NCI-H2196 (cell line): ENCODE results near the gene IKBKG.
A peak's percentile ranks its signal among the peaks of the same experiment; 100 is the strongest.
"Not testable (repeated sequence)": the region's sequence is repeated elsewhere in the genome, so short reads cannot be mapped to it uniquely, and the experiment has no call there.

Experiments used
- DNase-seq: peaks from one replicate; lab custom pipeline; 2025; ENCODE audit not compliant: unreplicated experiment; lab: John Stamatoyannopoulos, UW

The IKBKG gene

DNA sequence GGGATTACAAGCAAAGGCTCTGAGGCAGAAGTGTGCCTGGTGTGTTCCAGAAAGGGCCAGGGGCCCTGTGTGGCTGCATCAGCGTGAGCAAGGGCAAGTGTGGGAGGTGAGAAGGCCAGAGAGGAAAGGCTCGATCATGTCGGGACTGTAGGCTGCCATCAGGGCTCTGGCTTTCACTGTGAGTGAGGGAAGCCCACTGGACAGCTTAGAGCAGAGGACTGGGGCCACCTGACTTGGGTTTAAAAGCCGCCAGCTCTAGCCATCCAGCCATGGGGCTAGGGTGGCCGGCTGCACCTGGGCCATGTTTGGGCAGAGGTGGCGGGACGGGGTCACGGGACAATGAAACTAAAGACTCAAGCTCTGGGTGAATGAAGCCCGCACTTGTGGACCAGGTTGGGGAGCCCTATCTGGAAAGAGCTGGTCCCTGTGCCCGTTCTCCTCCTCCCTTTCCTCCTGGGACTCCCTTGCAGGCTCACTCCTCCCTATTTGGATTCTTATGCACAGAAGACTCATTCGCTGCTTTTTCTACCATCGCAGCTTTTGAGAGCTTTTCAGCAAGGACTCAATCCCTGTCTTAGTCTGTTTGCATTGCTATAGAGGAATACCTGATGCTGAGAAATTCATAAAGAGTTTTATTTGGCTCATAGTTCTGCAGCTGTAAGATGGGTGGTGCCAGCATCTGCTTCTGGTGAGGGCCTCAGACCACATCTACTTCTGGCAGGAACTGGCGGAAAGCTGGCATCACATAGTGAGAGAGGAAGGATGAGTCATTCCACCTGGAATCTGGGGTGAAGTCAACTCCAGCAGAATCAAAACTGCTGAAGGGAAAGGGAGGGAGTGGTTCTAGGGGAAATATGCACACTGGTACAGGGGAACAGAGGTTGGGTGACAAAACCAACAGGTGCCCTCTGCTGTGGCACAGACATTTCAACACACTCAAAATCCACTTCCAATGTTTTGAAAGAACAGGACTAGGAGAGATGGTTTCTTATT is 56.3 kb downstream of the IKBKG start:
- DNase-seq = no peak

DNA sequence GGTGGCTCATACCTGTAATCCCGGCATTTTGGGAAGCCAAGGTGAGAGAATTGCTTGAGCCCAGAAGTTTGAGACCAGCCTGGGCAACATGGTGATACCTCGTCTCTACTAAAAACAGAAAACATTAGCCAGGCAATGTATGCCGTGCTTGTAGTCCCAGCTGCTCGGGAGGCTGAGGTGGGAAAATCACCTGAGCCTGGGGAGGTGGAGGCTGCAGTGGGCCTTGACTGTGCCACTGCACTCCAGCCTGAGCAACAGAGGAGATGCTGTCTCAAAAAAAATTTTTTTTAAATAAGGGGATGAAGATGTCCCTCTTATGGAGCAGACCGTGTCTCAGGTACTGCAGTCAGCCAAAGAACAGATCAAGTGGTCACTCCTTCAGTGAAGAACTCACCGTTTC is 58.1 kb downstream of the IKBKG start:
- no peak for DNase-seq

DNA sequence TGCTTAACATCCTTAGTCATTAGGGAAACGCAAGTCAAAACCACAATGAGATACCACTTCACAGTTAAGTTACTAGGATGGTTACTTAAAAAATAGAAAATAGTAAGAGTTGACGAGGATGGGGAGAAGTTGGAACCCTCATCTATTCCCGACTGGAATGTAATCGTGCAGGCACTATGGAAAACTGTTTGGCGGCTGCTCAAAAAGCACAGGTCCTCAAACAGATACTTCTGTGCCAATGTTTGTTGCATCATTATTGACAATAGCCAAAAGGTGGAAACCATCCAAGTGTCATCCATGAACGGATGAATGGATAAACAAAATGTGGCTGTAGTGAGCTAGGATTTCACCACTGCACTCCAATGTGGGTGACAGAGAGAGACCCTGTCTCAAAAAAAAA is 60.0 kb downstream of the IKBKG start:
- DNase-seq = peak; percentile 40

DNA sequence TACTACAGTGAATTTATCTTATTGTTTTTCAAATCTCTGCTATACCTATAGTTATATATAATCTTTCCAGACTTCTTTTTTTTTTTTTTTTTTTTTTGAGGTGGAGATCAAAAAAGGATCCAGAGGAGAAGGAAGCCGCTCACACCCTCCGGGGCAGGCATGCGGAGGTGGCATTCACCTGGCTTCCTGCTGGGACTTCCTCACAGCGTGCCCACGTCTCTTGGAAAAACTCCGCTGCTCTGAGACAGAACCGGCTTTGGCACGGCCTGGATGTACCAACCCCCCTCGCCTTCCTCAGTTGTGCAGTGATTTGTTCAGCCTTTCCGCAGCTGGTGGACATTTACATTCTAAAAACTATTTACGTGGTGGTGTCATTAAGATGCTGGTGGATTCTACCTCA is 60.6 kb downstream of the IKBKG start:
- DNase-seq = not testable (repeated sequence)

DNA sequence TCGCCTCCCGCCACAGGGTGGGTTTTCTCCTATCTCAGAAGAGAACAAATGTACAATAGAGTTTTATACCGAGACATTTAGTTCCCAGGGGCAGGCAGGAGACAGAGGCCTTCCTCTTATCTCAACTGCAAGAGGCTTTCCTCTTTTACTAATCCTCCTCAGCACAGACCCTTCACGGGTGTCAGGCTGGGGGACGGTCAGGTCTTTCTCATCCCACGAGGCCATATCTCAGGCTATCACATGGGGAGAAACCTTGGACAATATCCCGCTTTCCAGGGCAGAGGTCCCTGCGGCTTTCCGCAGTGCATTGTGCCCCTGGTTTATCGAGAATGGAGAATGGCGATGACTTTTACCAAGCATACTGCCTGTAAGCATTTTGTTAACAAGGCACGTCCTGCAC is 61.4 kb downstream of the IKBKG start:
- DNase-seq = not testable (repeated sequence)

DNA sequence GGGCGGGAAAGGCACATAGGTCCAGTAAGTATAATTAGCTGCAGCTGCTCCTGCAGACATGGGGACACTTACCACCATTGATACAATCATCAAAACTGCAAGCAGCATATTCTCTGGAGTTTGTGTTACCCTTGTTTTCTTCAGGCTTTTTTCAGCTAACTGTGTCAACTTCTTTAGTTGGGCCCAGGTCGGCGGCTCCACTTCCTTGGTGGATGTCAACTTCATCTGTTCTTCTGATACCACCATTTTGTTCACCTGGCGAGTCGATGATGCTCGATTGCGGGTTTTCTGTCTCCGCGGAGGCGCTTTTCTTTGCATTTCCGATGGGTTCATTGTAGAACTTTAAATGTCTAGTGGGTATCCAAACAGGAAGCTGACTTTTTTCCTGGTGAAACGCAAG is 63.7 kb downstream of the IKBKG start:
- not testable (repeated sequence) for DNase-seq

DNA sequence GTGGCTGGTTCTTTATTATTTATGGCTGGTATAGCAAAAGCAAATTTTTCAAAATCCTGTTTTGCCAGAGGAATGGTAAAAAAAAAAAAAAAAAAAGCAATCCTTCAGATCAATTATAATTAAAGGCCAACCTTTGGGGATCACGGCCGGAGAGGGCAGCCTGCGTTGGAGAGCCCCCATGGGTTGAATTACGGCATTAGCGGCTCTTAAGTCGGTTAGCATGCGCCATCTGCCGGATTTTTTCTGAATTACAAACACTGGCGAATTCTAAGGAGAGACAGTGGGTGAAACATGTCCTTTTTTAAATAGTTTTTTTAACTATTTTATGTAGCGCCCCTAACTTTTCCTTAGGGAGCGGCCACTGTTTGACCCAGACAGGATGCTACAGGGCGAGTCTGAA is 66.2 kb downstream of the IKBKG start:
- not testable (repeated sequence) for DNase-seq
